HUES6 (cell line): ENCODE measurements around the gene DNAJC11.
"Not testable (repeated sequence)": the region's sequence is repeated elsewhere in the genome, so short reads cannot be mapped to it uniquely, and the experiment has no call there.

Experiments used
- H3K27ac ChIP-seq: 2 replicates; pipeline ENCODE4 v1.7.0; 2013; ENCODE audit warnings: low read depth, mild to moderate bottlenecking, low read length, inconsistent platforms
- H3K27me3 ChIP-seq: 2 replicates; pipeline ENCODE4 v1.6.1; 2013; ENCODE audit warnings: low read length; ENCODE audit not compliant: control insufficient read depth, insufficient read depth
- H3K36me3 ChIP-seq: 2 replicates; pipeline ENCODE4 v1.6.1; 2013; ENCODE audit warnings: low read length; ENCODE audit not compliant: control insufficient read depth, insufficient read depth
- H3K4me1 ChIP-seq: 2 replicates; pipeline ENCODE4 v1.6.1; 2013; ENCODE audit warnings: low read length; ENCODE audit not compliant: control insufficient read depth, insufficient read depth
- H3K4me3 ChIP-seq: 2 replicates; pipeline ENCODE4 v1.5.1; 2013; ENCODE audit warnings: low read depth, low read length
- H3K9ac ChIP-seq: one replicate; pipeline ENCODE4 v1.6.1; 2013; ENCODE audit warnings: mild to moderate bottlenecking, low read length
- H3K9me3 ChIP-seq: 2 replicates; pipeline ENCODE4 v1.6.1; 2013; ENCODE audit warnings: low read depth, low read length; ENCODE audit not compliant: control insufficient read depth, insufficient read depth

The DNAJC11 gene

DNA sequence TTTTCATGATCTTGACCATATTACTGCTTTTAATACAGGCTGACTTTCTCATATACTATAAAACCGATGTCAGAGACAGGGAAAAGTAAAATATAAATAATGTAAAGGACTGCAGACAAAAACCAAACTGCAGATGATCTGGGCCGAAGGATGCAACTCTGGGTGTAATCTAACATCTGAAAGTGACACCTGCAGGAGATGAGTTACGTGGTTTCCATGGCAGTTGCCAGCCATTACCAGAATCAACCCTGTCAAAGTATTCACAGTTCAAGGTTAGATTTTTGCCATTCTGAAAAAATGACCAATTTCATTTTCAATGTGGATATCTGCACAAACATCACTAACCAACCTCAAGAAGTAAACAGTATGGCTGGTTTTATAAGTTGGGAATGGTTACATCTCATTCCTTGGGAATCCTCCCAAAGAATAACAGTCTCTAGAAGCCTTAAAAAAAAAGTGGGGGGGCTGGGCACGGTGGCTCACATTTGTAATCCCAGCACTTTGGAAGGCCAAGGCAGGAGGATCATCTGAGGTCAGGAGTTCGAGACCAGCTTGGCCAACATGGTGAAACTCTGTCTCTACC lies 27.7 kb downstream of the DNAJC11 start:
- Histone ChIP-seq H3K36me3 (peaks cover 66% of the 10 kb centered on the region), H3K27me3 (no peaks in the 10 kb centered on the region), H3K9ac (no peak overlapping the region), H3K4me1 (no peaks in the 10 kb centered on the region), H3K4me3 (no peak overlapping the region), H3K27ac (no peak overlapping the region), H3K9me3 (no peaks in the 10 kb centered on the region)

DNA sequence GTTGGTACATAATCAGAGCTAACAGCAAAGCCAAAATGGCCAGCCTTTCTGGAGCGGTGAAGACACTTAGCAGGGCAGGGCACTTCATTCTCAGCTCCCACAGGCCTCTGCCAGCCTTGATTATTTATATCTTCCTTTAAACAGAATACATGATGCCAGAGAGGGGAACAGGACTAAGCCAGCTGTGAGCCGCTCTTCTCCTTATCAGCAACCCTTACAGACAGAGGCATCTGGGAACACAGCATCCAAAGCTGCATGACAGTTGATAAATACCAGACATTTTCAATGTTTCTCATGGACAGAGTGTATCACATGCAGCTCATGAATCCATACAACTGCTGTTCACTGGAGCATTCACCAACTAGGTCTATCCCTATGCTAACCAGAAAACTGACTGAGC lies 29.1 kb downstream of the DNAJC11 start:
- H3K36me3 ChIP-seq, result peaks cover 59% of the 10 kb centered on the region
- no peak overlapping the region for H3K9ac ChIP-seq
- no peaks in the 10 kb centered on the region for H3K4me1 ChIP-seq
- H3K4me3 ChIP-seq, result no peak overlapping the region
- no peak overlapping the region for H3K27ac ChIP-seq
- H3K27me3 ChIP-seq, result no peaks in the 10 kb centered on the region
- no peaks in the 10 kb centered on the region for H3K9me3 ChIP-seq

DNA sequence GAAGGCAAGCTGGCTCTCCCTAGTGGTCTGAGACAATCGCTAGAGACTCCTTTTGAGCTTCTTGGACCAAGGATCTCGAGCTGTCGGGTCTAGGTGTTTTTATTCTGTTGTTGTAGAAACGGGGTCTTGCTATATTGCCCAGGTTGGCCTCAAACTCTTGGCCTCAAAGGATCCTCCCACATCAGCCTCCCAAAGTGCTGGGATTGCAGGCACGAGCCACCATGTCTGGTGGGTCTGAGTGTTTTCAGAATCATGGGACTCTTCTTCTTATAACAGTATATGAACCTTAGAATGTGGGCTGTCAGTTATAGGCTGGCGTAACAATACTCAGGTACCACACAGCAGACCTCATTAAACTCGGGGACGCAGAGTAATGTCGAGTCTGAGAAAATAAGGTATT lies 33.1 kb downstream of the DNAJC11 start:
- Histone ChIP-seq H3K4me1 (no peaks in the 10 kb centered on the region), H3K36me3 (peaks cover 58% of the 10 kb centered on the region), H3K9ac (no peak overlapping the region), H3K4me3 (no peak overlapping the region), H3K27ac (no peak overlapping the region), H3K27me3 (no peaks in the 10 kb centered on the region), H3K9me3 (no peaks in the 10 kb centered on the region)

DNA sequence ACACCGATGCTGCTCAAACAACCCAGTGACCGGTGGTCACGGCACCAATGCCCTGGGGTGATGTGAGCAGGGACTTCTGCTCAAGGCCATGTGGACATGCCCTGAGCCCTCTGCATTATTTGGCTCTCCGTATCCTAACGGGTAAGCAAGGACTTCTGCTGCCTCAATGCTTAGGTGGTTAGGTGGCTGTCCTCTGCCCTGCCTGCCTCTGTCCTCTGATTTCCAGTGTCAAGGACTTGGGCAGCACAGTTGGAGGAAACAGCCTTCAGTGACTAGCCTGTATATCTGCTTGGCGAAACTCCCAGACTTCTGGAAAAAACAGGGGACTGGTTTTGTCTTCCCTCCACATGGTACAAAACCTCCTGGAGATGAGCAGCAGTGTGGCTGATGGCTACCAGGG lies 34.5 kb downstream of the DNAJC11 start:
- H3K36me3 ChIP-seq, result peaks cover 58% of the 10 kb centered on the region
- H3K27ac ChIP-seq, result no peak overlapping the region
- no peak overlapping the region for H3K9ac ChIP-seq

DNA sequence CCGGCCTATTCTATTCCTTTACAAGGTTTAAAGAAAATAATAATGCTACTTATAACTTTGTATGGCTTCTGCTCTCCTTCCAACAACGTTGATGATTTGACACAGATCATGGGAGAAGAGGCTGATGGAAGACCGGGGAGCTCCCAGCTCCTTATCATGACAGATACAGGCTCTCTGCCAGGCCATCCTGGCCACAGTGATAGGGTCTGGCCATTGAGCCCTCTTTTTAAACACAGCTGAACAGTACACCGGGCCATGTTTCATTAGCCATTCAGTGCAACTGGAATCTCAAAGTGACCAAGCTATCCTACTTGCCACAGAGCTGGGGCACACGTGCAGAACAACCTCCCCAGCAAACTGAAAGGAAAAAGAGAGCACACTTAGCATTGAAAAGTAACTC lies 34.9 kb downstream of the DNAJC11 start:
- peaks cover 56% of the 10 kb centered on the region for H3K36me3 ChIP-seq
- no peak overlapping the region for H3K27ac ChIP-seq
- H3K4me1 ChIP-seq, result no peaks in the 10 kb centered on the region
- H3K9ac ChIP-seq, result no peak overlapping the region
- H3K4me3 ChIP-seq, result no peak overlapping the region
- H3K9me3 ChIP-seq, result no peaks in the 10 kb centered on the region
- no peaks in the 10 kb centered on the region for H3K27me3 ChIP-seq

More for the DNA sequence above, 34.5 kb downstream of the DNAJC11 start:
- Histone ChIP-seq H3K9me3 (no peaks in the 10 kb centered on the region), H3K4me3 (no peak overlapping the region), H3K4me1 (no peaks in the 10 kb centered on the region), H3K27me3 (no peaks in the 10 kb centered on the region)

DNA sequence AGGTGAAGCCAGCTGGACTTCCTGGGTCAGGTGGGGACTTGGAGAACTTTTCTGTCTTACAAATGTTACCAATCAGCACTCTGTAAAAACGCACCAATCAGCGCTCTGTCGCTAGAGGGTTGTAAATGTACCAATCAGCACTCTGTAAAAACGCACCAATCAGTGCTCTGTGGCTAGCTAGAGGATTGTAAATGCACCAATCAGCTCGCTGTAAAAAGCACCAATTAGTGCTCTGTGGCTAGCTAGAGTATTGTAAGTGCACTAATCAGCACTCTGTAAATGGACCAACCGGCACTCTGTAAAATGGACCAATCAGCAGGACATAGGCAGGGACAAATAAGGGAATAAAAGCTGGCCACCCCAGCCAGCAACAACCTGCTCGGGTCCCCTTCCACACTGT lies 39.1 kb downstream of the DNAJC11 start:
- peaks cover 59% of the 10 kb centered on the region for H3K36me3 ChIP-seq
- not testable (repeated sequence) for H3K27ac ChIP-seq, H3K9ac ChIP-seq, H3K4me3 ChIP-seq, H3K4me1 ChIP-seq, H3K9me3 ChIP-seq, H3K27me3 ChIP-seq

DNA sequence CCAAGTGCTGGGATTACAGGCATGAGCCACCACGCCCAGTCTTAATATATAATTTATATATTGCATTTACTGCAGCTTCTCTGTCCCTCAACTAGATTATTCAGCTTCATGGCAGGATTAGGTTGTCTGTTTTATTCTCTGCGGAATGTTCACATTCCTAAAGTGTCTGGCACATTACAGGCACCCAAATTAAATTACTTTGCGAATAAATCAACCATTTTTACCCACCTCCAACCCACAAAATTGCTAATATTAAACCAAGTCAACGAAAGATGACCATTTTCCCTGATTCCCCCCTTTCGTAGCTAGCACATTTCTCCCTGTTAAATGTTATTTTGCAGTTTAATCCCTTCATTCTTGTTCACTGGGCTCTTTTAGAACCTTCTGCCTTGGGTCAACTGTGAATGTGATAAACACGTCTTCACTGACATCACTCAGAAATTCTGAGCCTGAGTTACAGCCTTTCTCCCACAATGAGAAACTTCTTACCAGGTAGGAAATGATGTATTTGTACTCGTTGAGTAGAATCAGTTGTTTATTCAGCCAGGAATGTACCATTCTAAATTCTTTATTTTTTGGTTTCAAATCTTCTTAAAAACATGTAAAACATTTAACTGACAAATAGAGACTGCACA lies 41.1 kb downstream of the DNAJC11 start:
- peaks cover 49% of the 10 kb centered on the region for H3K36me3 ChIP-seq
- H3K27me3 ChIP-seq, result no peaks in the 10 kb centered on the region
- H3K27ac ChIP-seq, result no peak overlapping the region
- no peaks in the 10 kb centered on the region for H3K4me1 ChIP-seq
- H3K4me3 ChIP-seq, result no peak overlapping the region
- no peaks in the 10 kb centered on the region for H3K9me3 ChIP-seq
- no peak overlapping the region for H3K9ac ChIP-seq

DNA sequence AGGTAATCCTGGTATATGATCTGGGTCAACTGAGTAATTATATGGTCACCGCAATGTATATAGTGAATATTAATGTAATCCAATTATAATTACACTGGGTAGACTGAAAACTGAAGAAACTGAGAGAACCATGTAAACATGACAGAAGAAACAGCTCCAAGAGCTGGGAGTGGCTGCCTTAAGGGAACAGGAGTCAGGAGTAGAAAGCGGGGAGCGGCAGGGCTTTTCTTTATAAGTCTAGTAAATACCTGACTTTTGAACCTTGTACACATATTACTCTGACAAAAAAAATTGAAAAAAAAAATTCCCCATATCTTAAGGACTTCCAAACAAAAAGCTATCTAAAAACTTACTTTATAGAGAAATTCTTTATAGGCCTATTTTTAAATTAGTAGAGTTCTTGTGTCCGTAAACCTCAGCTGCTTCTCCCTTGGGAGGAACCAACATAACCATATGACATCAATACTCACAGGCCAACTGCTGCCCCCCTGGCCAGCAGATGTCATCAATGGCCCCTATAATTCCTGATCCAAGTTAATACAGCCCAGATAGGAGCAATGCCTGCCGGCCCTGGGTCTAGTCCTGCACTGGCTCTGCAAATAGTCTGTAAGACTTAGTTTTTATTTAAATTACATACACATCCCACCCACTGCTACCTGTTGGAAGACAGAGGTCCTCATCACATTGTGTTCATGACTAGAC lies 43.1 kb downstream of the DNAJC11 start:
- H3K27me3 ChIP-seq, result no peaks in the 10 kb centered on the region
- H3K36me3 ChIP-seq, result peaks cover 43% of the 10 kb centered on the region
- no peaks in the 10 kb centered on the region for H3K4me1 ChIP-seq
- no peak overlapping the region for H3K9ac ChIP-seq
- H3K4me3 ChIP-seq, result no peak overlapping the region
- no peak overlapping the region for H3K27ac ChIP-seq
- no peaks in the 10 kb centered on the region for H3K9me3 ChIP-seq

DNA sequence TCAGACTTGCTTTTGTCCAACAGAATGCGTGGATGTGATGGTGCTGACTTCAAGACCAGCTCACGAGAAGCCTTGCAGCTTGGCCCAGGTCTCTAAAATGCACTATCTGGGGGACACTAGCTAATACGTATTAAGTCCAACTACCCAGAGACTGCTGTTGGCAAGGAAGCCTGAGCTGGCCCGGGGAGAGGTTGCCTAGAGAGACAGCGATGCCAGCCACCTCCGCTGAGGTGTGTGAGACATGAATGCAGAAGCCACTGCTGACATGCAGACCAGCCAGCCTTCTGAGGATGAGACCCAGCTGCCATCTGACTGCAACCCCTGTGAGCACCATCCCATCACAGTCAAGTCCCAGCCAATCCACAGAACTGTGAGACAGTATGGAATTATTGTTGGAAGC lies 44.5 kb downstream of the DNAJC11 start:
- H3K9ac ChIP-seq, result no peak overlapping the region
- no peaks in the 10 kb centered on the region for H3K27me3 ChIP-seq
- no peak overlapping the region for H3K27ac ChIP-seq
- no peaks in the 10 kb centered on the region for H3K9me3 ChIP-seq
- no peaks in the 10 kb centered on the region for H3K4me1 ChIP-seq
- peaks cover 45% of the 10 kb centered on the region for H3K36me3 ChIP-seq
- H3K4me3 ChIP-seq, result no peak overlapping the region

DNA sequence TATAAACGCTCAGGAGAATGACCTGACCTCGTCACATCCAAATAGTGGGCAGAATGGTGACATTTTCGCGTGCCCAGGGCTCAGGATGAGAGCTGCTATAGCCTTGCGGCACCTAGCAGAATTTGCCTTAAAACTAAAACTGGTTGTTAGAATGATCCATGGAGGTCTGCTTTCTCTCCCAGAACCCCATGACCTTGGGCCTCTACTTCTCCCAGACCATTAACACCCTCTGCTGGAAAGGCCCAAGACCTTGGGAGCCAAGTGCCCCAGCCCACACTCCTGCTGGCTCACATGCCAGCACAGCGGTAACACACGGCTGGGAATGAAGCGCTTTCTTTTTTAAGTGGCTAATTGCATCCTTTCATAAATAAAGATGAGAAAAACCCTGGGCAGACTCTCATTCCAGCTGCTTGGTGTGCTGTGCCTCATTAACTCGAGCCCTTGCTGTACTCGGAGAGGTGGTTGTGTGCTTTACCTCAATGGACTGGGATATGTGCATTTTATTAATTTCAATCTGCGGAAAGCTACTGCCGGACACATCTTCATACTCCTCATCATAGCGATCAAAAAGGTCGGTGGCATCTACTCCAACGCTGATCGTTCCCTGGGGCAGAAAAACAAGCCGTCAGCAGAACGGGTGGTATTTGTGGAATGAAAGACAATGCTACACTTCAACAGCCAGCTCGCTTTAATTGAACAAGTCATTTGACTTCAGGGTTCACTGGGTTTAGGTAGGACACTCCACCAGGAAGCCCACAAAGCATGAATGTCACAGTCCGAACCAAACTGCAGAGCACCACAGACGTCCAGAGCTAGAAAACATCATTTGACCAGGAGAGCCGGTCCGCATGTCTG lies 48.0 kb downstream of the DNAJC11 start:
- Histone ChIP-seq H3K36me3 (peaks cover 62% of the 10 kb centered on the region), H3K9me3 (no peaks in the 10 kb centered on the region), H3K27ac (no peak overlapping the region), H3K4me1 (no peaks in the 10 kb centered on the region), H3K9ac (no peak overlapping the region), H3K4me3 (no peak overlapping the region), H3K27me3 (no peaks in the 10 kb centered on the region)

DNA sequence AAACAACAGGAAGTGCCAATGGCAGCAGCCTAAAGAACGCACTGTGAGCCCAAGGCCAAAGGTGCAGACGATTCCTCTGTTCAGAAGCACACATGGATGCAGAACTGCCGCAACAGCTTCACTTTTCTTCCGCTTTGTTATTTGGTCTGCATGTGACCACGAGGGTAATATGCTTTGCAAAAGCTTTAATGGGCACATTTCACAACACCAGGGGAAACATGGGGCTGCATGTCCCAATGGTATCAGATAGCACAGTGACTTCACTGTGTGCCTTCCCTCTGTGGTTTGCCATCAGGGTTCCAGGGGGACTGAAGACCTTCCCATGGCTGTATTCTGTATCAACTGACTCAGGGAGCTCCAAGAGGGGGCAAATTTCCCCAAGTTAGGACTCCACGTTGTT lies 48.6 kb downstream of the DNAJC11 start:
- Histone ChIP-seq H3K4me3 (no peak overlapping the region), H3K36me3 (peaks cover 62% of the 10 kb centered on the region), H3K9me3 (no peaks in the 10 kb centered on the region)

More for the DNA sequence above, 48.6 kb downstream of the DNAJC11 start:
- H3K27ac ChIP-seq, result no peak overlapping the region
- no peaks in the 10 kb centered on the region for H3K27me3 ChIP-seq
- no peak overlapping the region for H3K9ac ChIP-seq
- no peaks in the 10 kb centered on the region for H3K4me1 ChIP-seq
